Vagina (tissue), 2 donors: ENCODE results near the gene RAP1A. TPM values are rescaled to one million over a fixed set of nuclear protein-coding genes. Genes with fewer than 3 reads are reported as not detected.

Source experiments
- DNase-seq, 2 donors: peaks; one replicate each; pipeline ENCODE4 v3.0.0-alpha.2; 2017; ENCODE audit errors: extremely low spot score in 2 of 2
- H3K27ac ChIP-seq: fragments of 200-600 bp; sonication (generic); one replicate; pipeline ENCODE4 v1.5.1; 2019
- H3K27me3 ChIP-seq: fragments of 200-600 bp; sonication (generic); one replicate; pipeline ENCODE4 v1.5.1; 2019
- H3K36me3 ChIP-seq, 2 donors: fragments of 200-600 bp; sonication (generic); one replicate each; pipeline ENCODE4 v1.5.1; 2017 to 2019
- H3K4me1 ChIP-seq: fragments of 200-600 bp; sonication (generic); one replicate; pipeline ENCODE4 v1.5.1; 2019
- H3K4me3 ChIP-seq, 2 donors: fragments of 200-600 bp; sonication (generic); 1 replicate in 1 of 2; 2 replicates in 1 of 2; pipeline ENCODE4 v1.5.1; 2016 to 2019
- H3K9me3 ChIP-seq: fragments of 200-600 bp; sonication (generic); one replicate; pipeline ENCODE4 v1.5.1; 2019
- CTCF ChIP-seq, 3 experiments: fragments of 450-650 bp in 2 of 3; fragments of 200-600 bp in 1 of 3; sonication (generic) in 1 of 3; IDR thresholded peaks; one replicate each; pipeline ENCODE4 v1.5.1; 2017 to 2019; ENCODE audit warnings: antibody characterized with exemption in 3 of 3, mild to moderate bottlenecking in 2 of 3, moderate library complexity in 2 of 3
- POLR2A ChIP-seq, 2 donors: fragments of 450-650 bp; IDR thresholded peaks; one replicate each; pipeline ENCODE4 v1.6.1; 2017; ENCODE audit warnings: antibody characterized with exemption in 2 of 2, mild to moderate bottlenecking in 2 of 2, moderate library complexity in 2 of 2
- POLR2AphosphoS5 ChIP-seq, 2 donors: sonication (generic); formaldehyde crosslinking; IDR thresholded peaks; one replicate each; pipeline ENCODE4 v1.9.0; 2017; ENCODE audit warnings: antibody characterized with exemption in 2 of 2, mild to moderate bottlenecking in 2 of 2, low read depth in 1 of 2; ENCODE audit not compliant: insufficient read depth in 1 of 2
- intact Hi-C: fragments of 100-400 bp; cut with DNase I; formaldehyde crosslinking; loops from one replicate; pipeline ENCODE4 v1.15.1; 2023
- total RNA-seq: library from RNA; depleted of rRNA; stranded (reverse); fragments of >200 nt; gene quantifications from one replicate; pipeline ENCODE4 v1.2.3, GENCODE V29; 2016

Gene RAP1A
- total RNA-seq, 1 donor from 2014 or later: 52.5 TPM

- Histone ChIP-seq H3K4me1 (no peaks in the 10 kb centered on the region), H3K36me3 (no peaks in the 10 kb centered on the region), H3K4me3 (no peak overlapping the region), H3K27me3 (no peaks in the 10 kb centered on the region), H3K27ac (no peak overlapping the region), H3K9me3 (no peaks in the 10 kb centered on the region)
- no peak for DNase-seq
- intact Hi-C loops: no loop called here
- TF ChIP-seq POLR2AphosphoS5 (IDR thresholded peaks at IDR 0.05; ENCODE audit: insufficient read depth in 1 of 2, low read depth in 1 of 2): no peak
- TF ChIP-seq CTCF (IDR thresholded peaks at IDR 0.05): no peak
- TF ChIP-seq POLR2A (IDR thresholded peaks at IDR 0.05): no peak
Observed at GRCh38 chr1:111611986-111612385, 7.6 kb upstream of the RAP1A start.

GRCh38 chr1:111615870-111616715 lies 3.5 kb upstream of the RAP1A start:
- Histone ChIP-seq H3K4me1 (peaks cover 13% of the 10 kb centered on the region), H3K27ac (no peak overlapping the region)

GRCh38 chr1:111618081-111618480 lies 1.5 kb upstream of the RAP1A start:
- TF ChIP-seq POLR2A (IDR thresholded peaks at IDR 0.05): no peak
- no peak for TF ChIP-seq POLR2AphosphoS5 (IDR thresholded peaks at IDR 0.05; ENCODE audit: insufficient read depth in 1 of 2, low read depth in 1 of 2)
- TF ChIP-seq CTCF (IDR thresholded peaks at IDR 0.05): no peak
- H3K36me3 ChIP-seq: no peaks in the 10 kb centered on the region
- intact Hi-C loops: no loop called here
- no peaks in the 10 kb centered on the region for H3K27me3 ChIP-seq
- peaks cover 33% of the 10 kb centered on the region for H3K4me1 ChIP-seq
- no peaks in the 10 kb centered on the region for H3K9me3 ChIP-seq
- no peak overlapping the region for H3K27ac ChIP-seq
- DNase-seq: no peak
- no peak overlapping the region for H3K4me3 ChIP-seq

More at GRCh38 chr1:111615870-111616715, 3.5 kb upstream of the RAP1A start:
- TF ChIP-seq POLR2A (IDR thresholded peaks at IDR 0.05) (no peak), CTCF (IDR thresholded peaks at IDR 0.05) (no peak), POLR2AphosphoS5 (IDR thresholded peaks at IDR 0.05; ENCODE audit: insufficient read depth in 1 of 2, low read depth in 1 of 2) (no peak)
- no peaks in the 10 kb centered on the region for H3K9me3 ChIP-seq
- H3K4me3 ChIP-seq: no peak overlapping the region
- H3K36me3 ChIP-seq: no peaks in the 10 kb centered on the region
- no peaks in the 10 kb centered on the region for H3K27me3 ChIP-seq
- intact Hi-C loops: no loop called here
- DNase-seq: no peak

- no peak for TF ChIP-seq POLR2A (IDR thresholded peaks at IDR 0.05)
- no peak for TF ChIP-seq CTCF (IDR thresholded peaks at IDR 0.05)
- TF ChIP-seq POLR2AphosphoS5 (IDR thresholded peaks at IDR 0.05; ENCODE audit: insufficient read depth in 1 of 2, low read depth in 1 of 2): no peak
- no peaks in the 10 kb centered on the region for H3K36me3 ChIP-seq
- H3K9me3 ChIP-seq: no peaks in the 10 kb centered on the region
- peak overlapping the region; percentile 77 for H3K4me3 ChIP-seq
- no peak for DNase-seq
- no peaks in the 10 kb centered on the region for H3K27me3 ChIP-seq
- intact Hi-C loops: no loop called here
- H3K27ac ChIP-seq: peak overlapping the region; percentile 90
- H3K4me1 ChIP-seq: peaks cover 41% of the 10 kb centered on the region
Observed at GRCh38 chr1:111618961-111619634, 491 bp upstream of the RAP1A start.
